OCI-LY3 (cell line): Measurements from ENCODE around the gene TMEM169.
"Not testable (repeated sequence)": the region's sequence is repeated elsewhere in the genome, so short reads cannot be mapped to it uniquely, and the experiment has no call there.

Experiments
- H2AFZ ChIP-seq: fragments of 200-600, 300-600 bp; shearing (Covaris generic); 2 replicates; pipeline ENCODE4 v1.6.0; 2014; ENCODE audit warnings: antibody characterized with exemption, low read depth, low read length
- H3K27ac ChIP-seq: fragments of 200-600, 300-600 bp; sonication (generic); 2 replicates; pipeline ENCODE4 v1.5.1; 2014; ENCODE audit warnings: mild to moderate bottlenecking, low read length, moderate library complexity, mixed read lengths
- H3K27me3 ChIP-seq: fragments of 200-600, 300-600 bp; sonication (generic); 2 replicates; pipeline ENCODE4 v1.6.1; 2014; ENCODE audit warnings: low read depth, low read length, mixed read lengths
- H3K36me3 ChIP-seq: fragments of 200-600, 300-600 bp; sonication (generic); replicated peaks from 2 replicates; pipeline ENCODE3; 2014; ENCODE audit warnings: low read depth, low read length, mixed read lengths
- H3K4me1 ChIP-seq: fragments of 300-600, 200-600 bp; sonication (generic); 2 replicates; pipeline ENCODE4 v1.6.1; 2014; ENCODE audit warnings: low read length, mixed read lengths
- H3K4me2 ChIP-seq: fragments of 200-600, 300-600 bp; sonication (generic); 2 replicates; pipeline ENCODE4 v1.6.1; 2014; ENCODE audit warnings: low read length, mixed read lengths
- H3K4me3 ChIP-seq: fragments of 300-600, 200-600 bp; sonication (generic); 2 replicates; pipeline ENCODE4 v1.5.1; 2014; ENCODE audit warnings: antibody characterized with exemption, mild to moderate bottlenecking, low read length, moderate library complexity
- H3K79me2 ChIP-seq: fragments of 300-600, 200-600 bp; shearing (Covaris generic); 2 replicates; pipeline ENCODE4 v1.6.1; 2014; ENCODE audit warnings: mild to moderate bottlenecking, low read length, mixed read lengths
- H3K9ac ChIP-seq: fragments of 300-600, 200-600 bp; shearing (Covaris generic); 2 replicates; pipeline ENCODE4 v1.6.0; 2014; ENCODE audit warnings: mild to moderate bottlenecking, low read length, moderate library complexity
- H3K9me3 ChIP-seq: fragments of 200-600, 300-600 bp; shearing (Covaris generic); 2 replicates; pipeline ENCODE4 v1.6.1; 2014; ENCODE audit warnings: low read length, mixed read lengths; ENCODE audit not compliant: insufficient read depth
- H4K20me1 ChIP-seq: fragments of 200-600, 300-600 bp; sonication (generic); 2 replicates; pipeline ENCODE4 v1.6.1; 2016; ENCODE audit warnings: low read length, mixed read lengths; ENCODE audit not compliant: insufficient read depth
- CTCF ChIP-seq: fragments of 200-600, 300-600 bp; sonication (generic); IDR thresholded peaks from 2 replicates; pipeline ENCODE4 v1.5.1; 2014; ENCODE audit warnings: antibody characterized with exemption, low read length, low read depth
- EZH2phosphoT487 ChIP-seq: fragments of 200-600 bp; shearing (Covaris generic); IDR thresholded peaks from 2 replicates; pipeline ENCODE4 v1.6.1; 2018; ENCODE audit warnings: antibody characterized with exemption, mixed run types, low read depth

TMEM169 gene

GRCh38 chr2:216139884-216140283, 58.2 kb downstream of the TMEM169 start:
- TF ChIP-seq EZH2phosphoT487 (no peak), CTCF (peak; percentile 53)
- Histone ChIP-seq H3K9me3 (no peaks in the 10 kb centered on the region), H3K79me2 (peaks cover 37% of the 10 kb centered on the region), H3K4me3 (no peak overlapping the region), H3K4me2 (no peak overlapping the region), H3K27me3 (no peaks in the 10 kb centered on the region), H3K4me1 (peaks cover 28% of the 10 kb centered on the region), H3K36me3 (peaks cover 57% of the 10 kb centered on the region), H2AFZ (no peak overlapping the region), H4K20me1 (no peaks in the 10 kb centered on the region), H3K9ac (no peak overlapping the region), H3K27ac (peak overlapping the region; percentile 97)

GRCh38 chr2:216141516-216141915, 59.8 kb downstream of the TMEM169 start:
- H4K20me1 ChIP-seq, H2AFZ ChIP-seq, H3K9me3 ChIP-seq, H3K4me3 ChIP-seq, H3K27me3 ChIP-seq: not testable (repeated sequence)
- Histone ChIP-seq H3K9ac (peak overlapping the region; percentile 58; the same call in 1 of the 2 replicates), H3K79me2 (peaks cover 49% of the 10 kb centered on the region), H3K4me2 (0 out of 2 replicates have a peak overlapping the region, but pooled peaks have one; percentile 54), H3K4me1 (peaks cover 28% of the 10 kb centered on the region), H3K36me3 (peaks cover 64% of the 10 kb centered on the region), H3K27ac (peak overlapping the region; percentile 97)

- H3K27me3 ChIP-seq = no peaks in the 10 kb centered on the region
- peaks cover 60% of the 10 kb centered on the region for H3K79me2 ChIP-seq
- no peak overlapping the region for H2AFZ ChIP-seq
- peak overlapping the region; percentile 97 for H3K27ac ChIP-seq
- no peak for TF ChIP-seq CTCF
- H3K36me3 ChIP-seq = peaks cover 66% of the 10 kb centered on the region
- H3K4me1 ChIP-seq = peaks cover 28% of the 10 kb centered on the region
- H3K4me2 ChIP-seq = peak overlapping the region; percentile 54
- H3K9me3 ChIP-seq = no peaks in the 10 kb centered on the region
- H3K9ac ChIP-seq = peak overlapping the region; percentile 66
- peak overlapping the region; percentile 31; the same call in 1 of the 2 replicates for H3K4me3 ChIP-seq
- H4K20me1 ChIP-seq = no peaks in the 10 kb centered on the region
These were observed 60.8 kb downstream of the TMEM169 start for GRCh38 chr2:216142540-216142939.

DNA sequence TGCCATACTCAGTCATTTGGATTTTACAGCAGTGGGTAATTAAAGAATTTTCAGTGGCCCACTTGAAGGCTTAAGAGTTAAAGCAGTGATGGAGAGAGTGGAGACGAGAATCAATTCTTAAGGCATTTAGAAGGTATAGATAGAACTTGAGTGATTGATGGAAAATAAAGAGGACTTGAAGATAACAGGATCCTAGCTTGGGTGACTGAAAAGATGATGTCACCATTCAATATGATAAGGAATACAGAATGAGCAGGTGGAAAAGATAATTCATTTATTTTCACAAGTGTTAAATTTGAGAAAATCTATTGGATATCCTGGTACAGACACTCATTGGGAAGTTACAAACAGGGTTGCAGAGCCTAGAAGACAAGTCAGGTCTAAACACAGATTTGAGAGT, 62.7 kb downstream of the TMEM169 start:
- no peaks in the 10 kb centered on the region for H3K9me3 ChIP-seq

More for the DNA sequence above, 62.7 kb downstream of the TMEM169 start:
- no peak overlapping the region for H3K4me2 ChIP-seq
- TF ChIP-seq CTCF = no peak
- TF ChIP-seq EZH2phosphoT487 = no peak
- H3K4me1 ChIP-seq = peaks cover 28% of the 10 kb centered on the region
- peaks cover 65% of the 10 kb centered on the region for H3K36me3 ChIP-seq
- H3K27me3 ChIP-seq = no peaks in the 10 kb centered on the region
- no peaks in the 10 kb centered on the region for H4K20me1 ChIP-seq
- no peak overlapping the region for H2AFZ ChIP-seq
- H3K9ac ChIP-seq = no peak overlapping the region
- H3K4me3 ChIP-seq = no peak overlapping the region
- H3K79me2 ChIP-seq = peaks cover 61% of the 10 kb centered on the region
- peak overlapping the region; percentile 11; the same call in 1 of the 2 replicates for H3K27ac ChIP-seq
